Fibroblast of lung (primary cell): ENCODE data around the gene USP47. TPM values are rescaled to one million over a fixed set of nuclear protein-coding genes. Genes with fewer than 3 reads are reported as not detected.

Experiments
- DNase-seq, 2 donors: peaks; one replicate each; pipeline versions ENCODE4 v3.0.0 to v3.0.0-alpha.2; 2010; ENCODE audit warnings: low read depth in 2 of 2
- H2AFZ ChIP-seq: 2 replicates; pipeline ENCODE4 v1.5.1; 2012; ENCODE audit warnings: low read length, control low read depth, inconsistent platforms
- H3K27ac ChIP-seq: 2 replicates; pipeline ENCODE4 v1.5.1; 2011; ENCODE audit warnings: low read length, control low read depth; ENCODE audit not compliant: insufficient read depth
- H3K27me3 ChIP-seq: 2 replicates; pipeline ENCODE4 v1.5.1; 2011; ENCODE audit warnings: mild to moderate bottlenecking, low read length; ENCODE audit not compliant: control insufficient read depth, insufficient read depth
- H3K36me3 ChIP-seq: 2 replicates; pipeline ENCODE4 v1.5.1; 2011; ENCODE audit warnings: low read length; ENCODE audit not compliant: control insufficient read depth, insufficient read depth
- H3K4me1 ChIP-seq: 2 replicates; pipeline ENCODE4 v1.5.1; 2011; ENCODE audit warnings: low read length; ENCODE audit not compliant: control insufficient read depth, insufficient read depth; ENCODE audit errors: extremely low read depth
- H3K4me2 ChIP-seq: 2 replicates; pipeline ENCODE4 v1.5.1; 2011; ENCODE audit warnings: low read length, control low read depth; ENCODE audit not compliant: insufficient read depth; ENCODE audit errors: extremely low read depth
- H3K4me3 ChIP-seq, 4 experiments: fragments of 200-600 bp in 1 of 4; sonication (generic) in 1 of 4; replicated peaks in 1 of 4; 2 replicates each; pipeline ENCODE4 v1.5.1; 2011 to 2016; ENCODE audit warnings: low read length in 4 of 4, low read depth in 3 of 4, mild to moderate bottlenecking in 3 of 4, control low read depth in 2 of 4, inconsistent platforms in 1 of 4, mixed read lengths in 1 of 4; ENCODE audit not compliant: insufficient read depth in 1 of 4; ENCODE audit errors: control extremely low read depth in 1 of 4
- H3K79me2 ChIP-seq: 2 replicates; pipeline ENCODE4 v1.5.1; 2012; ENCODE audit warnings: mild to moderate bottlenecking, low read length, inconsistent platforms; ENCODE audit not compliant: control insufficient read depth, insufficient read depth
- H3K9ac ChIP-seq: 2 replicates; pipeline ENCODE4 v1.5.1; 2011; ENCODE audit warnings: mild to moderate bottlenecking, low read length, control low read depth; ENCODE audit not compliant: insufficient read depth
- H3K9me3 ChIP-seq: 2 replicates; pipeline ENCODE4 v1.5.1; 2012; ENCODE audit warnings: low read depth, low read length; ENCODE audit not compliant: control insufficient read depth, insufficient read depth
- H4K20me1 ChIP-seq: 2 replicates; pipeline ENCODE4 v1.5.1; 2011; ENCODE audit warnings: low read length; ENCODE audit not compliant: control insufficient read depth, insufficient read depth; ENCODE audit errors: extremely low read depth
- CTCF ChIP-seq, 2 donors: IDR thresholded peaks in 1 of 2; conservative IDR thresholded peaks in 1 of 2; 1 replicate in 1 of 2; 2 replicates in 1 of 2; pipeline ENCODE4 v1.5.1; 2011 to 2012; ENCODE audit warnings: low read length in 2 of 2, control low read depth in 1 of 2, inconsistent platforms in 1 of 2, low read depth in 1 of 2, mild to moderate bottlenecking in 1 of 2
- EZH2 ChIP-seq: IDR thresholded peaks from 2 replicates; pipeline ENCODE4 v1.5.1; 2012; ENCODE audit warnings: low read length, control low read depth, mild to moderate bottlenecking; ENCODE audit errors: missing control alignments
- polyA plus RNA-seq, 2 donors: library from polyadenylated mRNA; depleted of rRNA in 1 of 2; stranded (reverse) in 1 of 2; unstranded in 1 of 2; fragments of >200 nt; gene quantifications; 2 replicates each; pipeline ENCODE4 v1.2.1, GENCODE V29; 2011 to 2012; ENCODE audit warnings: missing spikeins in 1 of 2
- total RNA-seq: library from RNA; depleted of rRNA; stranded (reverse); fragments of >200 nt; gene quantifications from 2 replicates; pipeline ENCODE4 v1.2.1, GENCODE V29; 2014

The USP47 gene
- total and polyA plus RNA-seq, 2 donors (not counting 1 experiment from before 2014, with no cell fraction given) = 40.3 to 162 TPM

- Histone ChIP-seq H3K9me3 (no peaks in the 10 kb centered on the region), H4K20me1 (no peaks in the 10 kb centered on the region), H3K4me2 (peak overlapping the region; percentile 69), H3K27ac (peak overlapping the region; percentile 95), H3K79me2 (peaks cover 14% of the 10 kb centered on the region), H3K27me3 (no peaks in the 10 kb centered on the region), H3K36me3 (peaks cover 3% of the 10 kb centered on the region), H3K9ac (peak overlapping the region; percentile 58), H3K4me3 (peak overlapping the region in 1 of 4 experiments; percentile 9), H3K4me1 (peaks cover 75% of the 10 kb centered on the region), H2AFZ (no peak overlapping the region)
- TF ChIP-seq EZH2 = no peak
- TF ChIP-seq CTCF (conservative IDR thresholded peaks at IDR 0.05 in 1 of 2, IDR thresholded peaks at IDR 0.05 in 1 of 2; ENCODE audit: low read depth in 1 of 2, low read length in 2 of 2) = no peak
- DNase-seq = peak; percentile 87 to 97
These were observed 135.6 kb downstream of the USP47 start for GRCh38 chr11:11977206-11977938.

- Histone ChIP-seq H3K36me3 (peaks cover 3% of the 10 kb centered on the region), H3K27ac (peak overlapping the region; percentile 95), H2AFZ (no peak overlapping the region), H3K4me1 (peaks cover 78% of the 10 kb centered on the region), H3K27me3 (no peaks in the 10 kb centered on the region), H3K4me2 (no peak overlapping the region), H3K79me2 (peaks cover 14% of the 10 kb centered on the region), H3K9ac (no peak overlapping the region), H4K20me1 (no peaks in the 10 kb centered on the region), H3K4me3 (no peak overlapping the region), H3K9me3 (no peaks in the 10 kb centered on the region)
- no peak for DNase-seq
- TF ChIP-seq EZH2 (no peak), CTCF (conservative IDR thresholded peaks at IDR 0.05 in 1 of 2, IDR thresholded peaks at IDR 0.05 in 1 of 2; ENCODE audit: low read depth in 1 of 2, low read length in 2 of 2) (no peak)
These were observed 136.4 kb downstream of the USP47 start for GRCh38 chr11:11978098-11978637.

- Histone ChIP-seq H3K9me3 (no peaks in the 10 kb centered on the region), H3K27ac (peak overlapping the region; percentile 95), H3K9ac (peak overlapping the region; percentile 62), H4K20me1 (no peaks in the 10 kb centered on the region), H3K4me3 (no peak overlapping the region), H2AFZ (no peak overlapping the region), H3K36me3 (peaks cover 2% of the 10 kb centered on the region), H3K4me2 (no peak overlapping the region), H3K79me2 (peaks cover 14% of the 10 kb centered on the region), H3K27me3 (no peaks in the 10 kb centered on the region), H3K4me1 (peaks cover 78% of the 10 kb centered on the region)
- peak; percentile 71 to 78 for DNase-seq
- TF ChIP-seq EZH2 = no peak
- no peak for TF ChIP-seq CTCF (conservative IDR thresholded peaks at IDR 0.05 in 1 of 2, IDR thresholded peaks at IDR 0.05 in 1 of 2; ENCODE audit: low read depth in 1 of 2, low read length in 2 of 2)
These were observed 137.2 kb downstream of the USP47 start for GRCh38 chr11:11978792-11979487.
